Lung (tissue), 12 donors: Measurements from ENCODE around the gene KDM1B. TPM values are rescaled to one million over a fixed set of nuclear protein-coding genes. Genes with fewer than 3 reads are reported as not detected.

Source experiments
- ATAC-seq: fragments of 200-7000 bp; cut with Tn5 transposase; one replicate; pipeline ENCODE4 v1.9.1; 2020; ENCODE audit warnings: moderate number of reproducible peaks; ENCODE audit not compliant: insufficient read depth, low FRiP score
- DNase-seq, 3 donors: peaks; one replicate each; pipeline ENCODE4 v3.0.0-alpha.2; 2013 to 2017
- H3K27ac ChIP-seq, 2 donors: one replicate each; pipeline ENCODE4 v1.5.1; 2013; ENCODE audit warnings: mild to moderate bottlenecking in 2 of 2, moderate library complexity in 2 of 2, control low read depth in 1 of 2, inconsistent platforms in 1 of 2, low read depth in 1 of 2, low read length in 1 of 2
- H3K27me3 ChIP-seq, 3 donors: one replicate each; pipeline ENCODE4 v1.5.1; 2013; ENCODE audit warnings: low read length in 2 of 3; ENCODE audit not compliant: control insufficient read depth in 3 of 3, insufficient read depth in 3 of 3
- H3K36me3 ChIP-seq, 4 donors: one replicate each; pipeline ENCODE4 v1.5.1; 2013; ENCODE audit warnings: low read length in 4 of 4, mild to moderate bottlenecking in 1 of 4, moderate library complexity in 1 of 4; ENCODE audit not compliant: control insufficient read depth in 4 of 4, insufficient read depth in 4 of 4
- H3K4me1 ChIP-seq, 5 donors: one replicate each; pipeline ENCODE4 v1.5.1; 2013; ENCODE audit warnings: low read length in 5 of 5, mild to moderate bottlenecking in 2 of 5, moderate library complexity in 1 of 5; ENCODE audit not compliant: control insufficient read depth in 5 of 5, insufficient read depth in 5 of 5
- H3K4me3 ChIP-seq: one replicate; pipeline ENCODE4 v1.5.1; 2013; ENCODE audit warnings: mild to moderate bottlenecking, control low read depth, moderate library complexity
- H3K9ac ChIP-seq, 2 donors: one replicate each; pipeline ENCODE4 v1.5.1; 2013; ENCODE audit warnings: low read length in 2 of 2, control low read depth in 1 of 2; ENCODE audit not compliant: insufficient read depth in 1 of 2
- H3K9me3 ChIP-seq, 4 donors: one replicate each; pipeline ENCODE4 v1.5.1; 2013; ENCODE audit warnings: low read length in 3 of 4, mild to moderate bottlenecking in 1 of 4, moderate library complexity in 1 of 4; ENCODE audit not compliant: control insufficient read depth in 4 of 4, insufficient read depth in 3 of 4
- WGBS, 2 donors: extraction: QIAGEN DNeasy Blood & Tissue Kit; methylation state at CpG; one replicate each; pipeline ENCODE4 v1.1.7; 2013; 5-methylcytosine and 5-hydroxymethylcytosine counted together
- polyA plus RNA-seq, 2 donors: library from polyadenylated mRNA; stranded (reverse); fragments of 200-250 nt; gene quantifications; one replicate each; pipeline ENCODE4 v1.2.1, GENCODE V29; 2013
- total RNA-seq, 2 donors: library from RNA; depleted of rRNA in 1 of 2; stranded (reverse); fragments of >200 nt in 1 of 2; gene quantifications; one replicate each; pipeline ENCODE4 v1.2.1, GENCODE V29; 2014 to 2021
- TF ChIP-seq, protein P1 (sequence below): IDR thresholded peaks from 2 replicates; pipeline ENCODE4 v1.5.1; 2012; ENCODE audit warnings: mild to moderate bottlenecking; ENCODE audit errors: control extremely low read depth, extremely low read depth
- donor health status: control.
- donor health status: control.
- donor health status: Bipolar disorder and iron deficiency.
- donor health status: healthy.
- donor health status: DM: yes; HTN: yes; CAD: no.

The KDM1B gene
- total and polyA plus RNA-seq, 4 donors: 4.1 to 26.4 (median 19.6) TPM

DNA sequence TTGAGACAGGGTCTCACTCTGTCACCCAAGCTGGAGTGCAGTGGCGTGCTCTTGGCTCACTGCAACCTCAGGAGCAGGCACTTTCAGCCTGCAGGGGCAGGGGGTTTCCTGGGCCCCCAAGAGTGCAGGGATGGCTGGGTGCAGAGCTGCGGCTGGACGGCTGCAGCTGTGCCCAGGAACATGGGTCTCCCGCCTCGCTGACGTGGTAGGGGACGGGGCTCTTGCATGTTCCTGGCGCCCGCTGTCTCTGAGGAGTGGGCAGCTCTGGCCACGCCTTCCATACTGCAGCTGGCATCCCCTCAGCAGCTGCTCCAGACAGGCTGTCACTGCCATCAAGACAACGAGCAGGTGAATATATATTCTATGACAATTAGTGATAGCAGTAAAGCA is 111.3 kb downstream of the KDM1B start:
- no peak overlapping the region for H3K4me3 ChIP-seq
- DNase-seq (no peak), ATAC-seq (no peak)
- H3K9me3 ChIP-seq: peaks cover 0 to 4% (median 1%) of the 10 kb centered on the region in 4 donors
- H3K27ac ChIP-seq: no peak overlapping the region
- H3K4me1 ChIP-seq: peaks cover 0 to 28% (median 6%) of the 10 kb centered on the region in 5 donors
- H3K36me3 ChIP-seq: peaks cover 2 to 5% (median 3%) of the 10 kb centered on the region in 4 donors
- no peak overlapping the region for H3K9ac ChIP-seq
- TF ChIP-seq, protein P1, sequence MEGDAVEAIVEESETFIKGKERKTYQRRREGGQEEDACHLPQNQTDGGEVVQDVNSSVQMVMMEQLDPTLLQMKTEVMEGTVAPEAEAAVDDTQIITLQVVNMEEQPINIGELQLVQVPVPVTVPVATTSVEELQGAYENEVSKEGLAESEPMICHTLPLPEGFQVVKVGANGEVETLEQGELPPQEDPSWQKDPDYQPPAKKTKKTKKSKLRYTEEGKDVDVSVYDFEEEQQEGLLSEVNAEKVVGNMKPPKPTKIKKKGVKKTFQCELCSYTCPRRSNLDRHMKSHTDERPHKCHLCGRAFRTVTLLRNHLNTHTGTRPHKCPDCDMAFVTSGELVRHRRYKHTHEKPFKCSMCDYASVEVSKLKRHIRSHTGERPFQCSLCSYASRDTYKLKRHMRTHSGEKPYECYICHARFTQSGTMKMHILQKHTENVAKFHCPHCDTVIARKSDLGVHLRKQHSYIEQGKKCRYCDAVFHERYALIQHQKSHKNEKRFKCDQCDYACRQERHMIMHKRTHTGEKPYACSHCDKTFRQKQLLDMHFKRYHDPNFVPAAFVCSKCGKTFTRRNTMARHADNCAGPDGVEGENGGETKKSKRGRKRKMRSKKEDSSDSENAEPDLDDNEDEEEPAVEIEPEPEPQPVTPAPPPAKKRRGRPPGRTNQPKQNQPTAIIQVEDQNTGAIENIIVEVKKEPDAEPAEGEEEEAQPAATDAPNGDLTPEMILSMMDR: no peak
- H3K27me3 ChIP-seq: no peaks in the 10 kb centered on the region
- 90 to 92% methylated on average over 11 of the region's 11 CpGs for WGBS, 2 donors

DNA sequence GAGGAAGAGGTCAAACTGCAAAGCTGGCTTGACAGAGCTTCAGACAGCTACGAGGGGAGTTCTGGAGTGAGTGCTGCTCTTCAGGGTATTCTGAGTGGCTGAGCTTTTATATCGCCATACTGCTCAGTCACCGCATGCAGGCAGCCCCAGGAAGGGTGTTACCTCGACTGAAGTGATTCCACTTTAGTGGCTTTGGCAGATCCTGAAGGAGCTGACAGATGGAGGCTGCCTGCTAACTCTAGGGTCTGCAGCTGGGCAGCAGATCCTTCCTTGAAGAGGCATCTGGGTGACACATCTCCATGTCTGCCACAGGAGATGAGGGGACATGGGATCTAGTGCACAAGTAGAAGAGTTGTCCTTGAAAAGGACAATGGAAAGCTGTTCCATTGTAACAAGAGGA is 112.8 kb downstream of the KDM1B start:
- H3K4me3 ChIP-seq: no peak overlapping the region

DNA sequence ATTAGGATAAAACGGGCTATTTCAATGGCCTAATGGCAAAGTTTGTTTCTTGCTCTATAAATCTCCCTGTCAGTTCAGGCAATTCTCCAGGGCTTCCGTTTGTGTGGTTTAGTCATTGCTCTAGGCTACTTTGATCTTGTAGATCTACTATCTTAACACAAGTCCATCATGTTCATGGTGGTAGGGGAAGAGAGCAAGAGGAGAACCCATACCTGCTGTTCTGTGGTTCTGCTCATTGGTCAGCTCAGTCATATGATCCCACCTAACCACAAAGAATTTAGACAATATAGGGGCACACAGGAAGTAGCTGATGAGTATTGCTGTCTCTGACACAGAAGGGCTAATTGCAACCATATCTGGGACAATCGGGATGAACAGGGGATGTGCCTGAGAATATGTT is 114.0 kb downstream of the KDM1B start:
- no peak for ATAC-seq
- H3K27me3 ChIP-seq: no peaks in the 10 kb centered on the region
- TF ChIP-seq, protein P1: no peak

More for the DNA sequence above, 112.8 kb downstream of the KDM1B start:
- H3K36me3 ChIP-seq: peaks cover 0 to 4% (median 0%) of the 10 kb centered on the region in 4 donors
- no peak overlapping the region for H3K9ac ChIP-seq
- DNase-seq (no peak), ATAC-seq (no peak)
- peaks cover 0 to 4% (median 1%) of the 10 kb centered on the region in 4 donors for H3K9me3 ChIP-seq
- 68 to 73% methylated on average over 4 of the region's 4 CpGs for WGBS, 2 donors
- peaks cover 0 to 12% (median 0%) of the 10 kb centered on the region in 5 donors for H3K4me1 ChIP-seq
- no peak overlapping the region for H3K27ac ChIP-seq
- TF ChIP-seq, protein P1: no peak
- H3K27me3 ChIP-seq: no peaks in the 10 kb centered on the region

DNA sequence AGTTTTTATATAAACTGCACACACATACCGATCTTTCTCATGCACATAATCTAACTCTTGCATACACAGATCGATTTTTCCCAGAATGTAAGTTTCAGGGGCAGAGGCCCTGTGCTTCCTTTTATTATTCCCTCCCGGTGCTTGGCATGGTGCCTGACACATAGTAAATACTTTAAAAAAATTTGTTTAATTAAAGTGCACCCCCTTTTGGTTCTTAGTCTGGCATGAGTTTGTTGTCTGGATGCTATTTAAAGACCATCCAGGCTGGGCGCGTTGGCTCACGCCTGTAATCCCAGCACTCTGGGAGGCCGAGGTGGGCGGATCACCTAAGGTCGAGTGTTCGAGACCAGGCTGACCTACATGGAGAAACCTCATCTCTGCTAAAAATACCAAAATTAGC is 114.5 kb downstream of the KDM1B start:
- Histone ChIP-seq H3K36me3 (no peaks in the 10 kb centered on the region), H3K27me3 (no peaks in the 10 kb centered on the region), H3K27ac (no peak overlapping the region), H3K4me3 (no peak overlapping the region), H3K4me1 (peaks cover 0 to 9% (median 0%) of the 10 kb centered on the region in 5 donors), H3K9ac (peak overlapping the region in 1 of 2 donors; percentile 37), H3K9me3 (peaks cover 0 to 4% (median 1%) of the 10 kb centered on the region in 4 donors)
- 46 to 55% methylated on average over 10 of the region's 10 CpGs for WGBS, 2 donors
- no peak for ATAC-seq
- TF ChIP-seq, protein P1: no peak
- peak in 2 of 3 donors; percentile 39 to 46 for DNase-seq

More for the DNA sequence above, 114.0 kb downstream of the KDM1B start:
- Histone ChIP-seq H3K36me3 (no peaks in the 10 kb centered on the region), H3K9ac (peak overlapping the region in 1 of 2 donors; percentile 37), H3K4me3 (no peak overlapping the region), H3K27ac (no peak overlapping the region), H3K4me1 (peaks cover 0 to 9% (median 0%) of the 10 kb centered on the region in 5 donors), H3K9me3 (peaks cover 0 to 4% (median 1%) of the 10 kb centered on the region in 4 donors)
- peak in 2 of 3 donors; percentile 16 to 49 for DNase-seq
- 16 to 33% methylated on average over 3 of the region's 3 CpGs for WGBS, 2 donors
